ENCODE results near the gene CLDND2.

Gene CLDND2

GRCh38 chr19:51327066-51328001 is 41.5 kb downstream of the CLDND2 start:
- Histone ChIP-seq H4K20me1 (ENCODE audit: low read depth, low read length) (no peaks in the 10 kb centered on the region), H3K9me3 (ENCODE audit: insufficient read depth, low read length) (no peaks in the 10 kb centered on the region), H3K4me2 (ENCODE audit: low read depth, low read length, poor library complexity, severe bottlenecking) (no peak overlapping the region), H3K27me3 (ENCODE audit: low read length) (no peaks in the 10 kb centered on the region), H3K27ac (ENCODE audit: low read depth, low read length) (no peak overlapping the region), H3F3A (ENCODE audit: insufficient read depth) (no peaks in the 10 kb centered on the region), H3K9ac (ENCODE audit: low read length) (no peak overlapping the region), H3K4me3 (ENCODE audit: insufficient read depth, low read length, poor library complexity, severe bottlenecking) (no peak overlapping the region), H3K36me3 (ENCODE audit: low read length) (no peaks in the 10 kb centered on the region), H2AFZ (ENCODE audit: low read depth, low read length, severe bottlenecking) (no peak overlapping the region), H3K79me2 (ENCODE audit: insufficient read depth, low read length) (no peaks in the 10 kb centered on the region), H3K9me2 (replicated peaks; ENCODE audit: insufficient read depth, low read length) (no peaks in the 10 kb centered on the region)
- TF ChIP-seq EZH2phosphoT487 (conservative IDR thresholded peaks at IDR 0.05; ENCODE audit: low read length) = no peak
- no peak for TF ChIP-seq CTCF (IDR thresholded peaks at IDR 0.05; ENCODE audit: insufficient read depth, low read length, poor library complexity, severe bottlenecking)

GRCh38 chr19:51326216-51327065 is 42.4 kb downstream of the CLDND2 start:
- H3K9me2 ChIP-seq (replicated peaks; ENCODE audit: insufficient read depth, low read length) = no peaks in the 10 kb centered on the region
- H3K36me3 ChIP-seq (ENCODE audit: low read length) = no peaks in the 10 kb centered on the region
- H3F3A ChIP-seq (ENCODE audit: insufficient read depth) = no peaks in the 10 kb centered on the region
- no peaks in the 10 kb centered on the region for H4K20me1 ChIP-seq (ENCODE audit: low read depth, low read length)
- H3K9ac ChIP-seq (ENCODE audit: low read length) = no peak overlapping the region
- no peak overlapping the region for H3K4me2 ChIP-seq (ENCODE audit: low read depth, low read length, poor library complexity, severe bottlenecking)
- no peaks in the 10 kb centered on the region for H3K9me3 ChIP-seq (ENCODE audit: insufficient read depth, low read length)
- H3K79me2 ChIP-seq (ENCODE audit: insufficient read depth, low read length) = no peaks in the 10 kb centered on the region
- no peaks in the 10 kb centered on the region for H3K27me3 ChIP-seq (ENCODE audit: low read length)
- H3K4me3 ChIP-seq (ENCODE audit: insufficient read depth, low read length, poor library complexity, severe bottlenecking) = no peak overlapping the region
- TF ChIP-seq CTCF (IDR thresholded peaks at IDR 0.05; ENCODE audit: insufficient read depth, low read length, poor library complexity, severe bottlenecking) = no peak
- no peak for TF ChIP-seq EZH2phosphoT487 (conservative IDR thresholded peaks at IDR 0.05; ENCODE audit: low read length)
- no peak overlapping the region for H3K27ac ChIP-seq (ENCODE audit: low read depth, low read length)
- no peak overlapping the region for H2AFZ ChIP-seq (ENCODE audit: low read depth, low read length, severe bottlenecking)

- no peak overlapping the region for H2AFZ ChIP-seq (ENCODE audit: low read depth, low read length, severe bottlenecking)
- H3K36me3 ChIP-seq (ENCODE audit: low read length) = no peaks in the 10 kb centered on the region
- H3K27me3 ChIP-seq (ENCODE audit: low read length) = no peaks in the 10 kb centered on the region
- H3K79me2 ChIP-seq (ENCODE audit: insufficient read depth, low read length) = no peaks in the 10 kb centered on the region
- no peaks in the 10 kb centered on the region for H3F3A ChIP-seq (ENCODE audit: insufficient read depth)
- H3K9ac ChIP-seq (ENCODE audit: low read length) = no peak overlapping the region
- H3K4me3 ChIP-seq (ENCODE audit: insufficient read depth, low read length, poor library complexity, severe bottlenecking) = no peak overlapping the region
- TF ChIP-seq CTCF (IDR thresholded peaks at IDR 0.05; ENCODE audit: insufficient read depth, low read length, poor library complexity, severe bottlenecking) (no peak), EZH2phosphoT487 (conservative IDR thresholded peaks at IDR 0.05; ENCODE audit: low read length) (no peak)
- no peak overlapping the region for H3K4me2 ChIP-seq (ENCODE audit: low read depth, low read length, poor library complexity, severe bottlenecking)
- H3K9me2 ChIP-seq (replicated peaks; ENCODE audit: insufficient read depth, low read length) = no peaks in the 10 kb centered on the region
- H3K9me3 ChIP-seq (ENCODE audit: insufficient read depth, low read length) = no peaks in the 10 kb centered on the region
- no peaks in the 10 kb centered on the region for H4K20me1 ChIP-seq (ENCODE audit: low read depth, low read length)
- H3K27ac ChIP-seq (ENCODE audit: low read depth, low read length) = no peak overlapping the region
Measured at GRCh38 chr19:51325161-51325976, 43.4 kb downstream of the CLDND2 start.
